ENCODE measurements around the gene TTYH3.

Gene TTYH3

GRCh38 chr7:2635148-2635668 lies 3.4 kb downstream of the TTYH3 start:
- DNase-seq (ENCODE audit: low read depth in 2 of 2): no peak

DNA sequence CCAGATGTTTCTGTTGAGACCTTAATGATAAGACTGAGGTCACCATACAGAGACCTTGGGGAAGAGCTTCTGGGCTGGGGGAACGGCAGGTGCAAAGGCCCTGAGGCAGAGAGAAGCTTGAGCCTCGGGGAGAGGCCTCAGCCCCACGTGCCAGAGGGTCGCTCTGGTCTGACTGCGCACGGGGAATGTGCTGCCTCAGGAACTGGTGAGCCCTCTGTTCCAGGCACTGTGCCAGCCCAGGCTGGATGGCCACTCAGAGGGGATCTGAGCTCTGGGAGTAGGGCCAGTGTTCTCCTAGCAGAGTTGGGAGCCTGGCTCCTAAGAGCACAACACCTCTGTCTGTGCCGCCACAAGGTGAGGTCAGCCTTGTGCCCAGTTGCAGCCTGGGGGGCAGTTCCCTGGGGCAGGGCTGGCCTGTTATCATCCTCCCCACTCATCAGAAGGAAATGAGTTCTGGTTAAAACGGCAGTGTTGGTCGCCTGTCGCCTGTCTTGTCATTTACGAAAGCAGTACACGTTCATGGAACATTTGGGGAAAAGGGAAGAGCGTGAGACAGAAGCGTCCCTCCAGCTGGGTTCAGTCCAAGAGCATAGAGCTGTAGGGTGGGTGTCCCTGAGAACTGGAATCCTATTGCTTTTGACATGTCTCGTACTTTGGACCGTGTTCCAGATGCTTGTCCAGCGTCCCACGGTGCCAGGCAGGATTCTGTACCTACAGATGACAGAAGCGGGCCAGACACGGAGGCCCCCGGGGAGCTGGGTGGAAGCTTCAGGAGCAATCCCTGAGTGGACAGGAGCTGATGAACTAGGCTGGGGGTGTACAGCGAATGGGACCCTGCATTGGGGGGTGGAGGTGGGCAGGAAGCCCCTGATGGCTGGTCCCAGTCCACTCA lies 4.3 kb downstream of the TTYH3 start:
- no peak for DNase-seq (ENCODE audit: low read depth in 2 of 2)

- no peak for DNase-seq (ENCODE audit: low read depth in 2 of 2)
These were observed 5.3 kb downstream of the TTYH3 start for GRCh38 chr7:2637066-2637471.

DNA sequence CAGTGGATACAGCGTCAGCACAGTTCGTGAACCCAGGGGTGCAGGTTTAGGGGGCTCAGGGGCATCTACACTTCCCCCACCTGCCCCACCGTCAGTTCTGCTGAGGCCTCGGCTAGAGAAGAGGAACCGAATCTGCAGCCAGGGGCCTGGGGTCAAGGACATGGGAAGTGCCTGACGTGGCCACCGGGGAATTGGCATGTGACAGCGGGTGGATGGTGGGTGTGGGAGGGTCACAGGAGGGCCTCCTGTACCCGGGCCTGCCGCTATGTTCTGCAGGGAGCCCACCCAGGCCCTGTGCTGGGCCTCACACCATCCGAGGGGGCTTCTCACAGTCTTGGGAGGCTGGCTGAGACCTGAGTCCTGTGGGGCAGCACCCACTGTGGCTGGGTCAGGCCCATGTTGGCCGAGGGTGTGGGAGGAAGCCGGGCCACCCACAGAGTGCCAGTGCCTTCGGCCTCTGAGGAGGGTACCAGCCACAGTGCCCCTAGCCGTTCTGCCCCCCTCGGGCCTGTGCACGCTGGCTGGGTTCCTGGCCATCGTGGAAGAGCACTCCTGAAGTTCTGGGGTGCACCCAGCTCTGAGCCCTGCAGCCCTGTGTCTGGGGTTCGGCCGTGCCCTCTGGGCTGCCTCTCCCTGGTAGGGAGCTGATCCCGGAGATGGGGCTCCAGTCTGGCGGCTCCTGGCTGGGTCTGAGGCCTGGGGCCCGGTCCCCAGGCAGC lies 5.9 kb downstream of the TTYH3 start:
- DNase-seq (ENCODE audit: low read depth in 2 of 2): no peak

DNA sequence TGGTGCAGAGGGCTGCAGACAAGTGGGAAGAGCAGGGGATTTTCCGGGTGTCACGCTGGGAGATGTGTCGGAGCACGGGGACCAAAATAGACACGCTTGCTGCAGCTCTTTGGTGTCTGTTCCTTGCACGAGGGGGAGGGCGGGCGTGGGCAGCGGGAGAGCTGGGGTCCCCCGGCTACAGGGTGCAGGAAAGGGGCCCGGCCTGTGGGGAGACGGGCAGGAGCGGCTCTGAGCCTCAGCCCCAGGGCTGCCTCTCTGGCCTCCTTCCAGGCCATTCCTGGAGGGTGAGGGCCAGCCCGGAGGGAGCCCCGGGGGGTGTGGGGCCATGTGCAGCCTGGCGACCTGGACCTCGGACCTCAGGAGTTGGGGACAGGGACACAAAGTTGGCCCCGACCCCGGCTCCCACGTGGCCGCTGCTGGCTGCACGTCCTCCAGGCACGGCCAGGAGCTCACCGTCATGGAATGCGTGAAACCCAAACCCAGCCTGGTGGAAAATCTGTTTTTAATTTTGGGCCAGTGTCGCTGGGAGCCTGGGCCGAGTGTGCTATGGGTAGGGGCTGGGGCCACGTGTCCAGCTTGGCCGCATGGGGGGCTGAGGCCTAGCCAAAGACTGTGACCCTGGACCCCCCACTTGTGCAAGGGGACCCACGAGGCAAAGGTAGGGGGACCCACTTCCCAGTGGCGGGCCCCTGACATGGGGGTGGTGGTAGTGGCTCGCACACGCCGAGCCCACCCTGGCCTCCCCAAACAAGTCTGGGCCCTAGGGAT lies 6.6 kb downstream of the TTYH3 start:
- no peak for DNase-seq (ENCODE audit: low read depth in 2 of 2)

DNA sequence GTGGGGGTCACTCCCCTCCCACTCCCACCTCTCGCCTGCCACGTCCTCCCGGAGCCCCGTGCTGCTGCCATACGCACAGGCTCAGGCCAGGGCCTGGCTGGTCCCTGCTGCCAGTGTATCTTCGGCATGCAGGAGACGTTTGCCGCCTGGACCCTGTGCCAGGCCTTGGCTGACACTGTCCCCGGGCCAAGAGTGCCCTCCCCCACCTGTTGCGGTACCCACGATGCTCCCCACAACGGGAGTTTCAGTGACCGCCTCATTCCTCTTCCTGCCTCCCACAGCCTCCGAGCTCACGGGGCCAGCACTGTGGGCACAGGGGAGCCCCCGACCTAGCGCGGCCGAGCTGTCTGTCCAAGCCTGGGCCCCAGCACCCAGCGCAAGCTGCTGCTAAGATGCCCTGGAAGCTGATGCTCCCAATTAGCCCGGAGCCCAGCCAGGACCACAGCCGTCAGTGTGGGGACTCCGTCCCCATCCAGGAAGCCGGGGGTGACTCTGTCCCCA lies 7.4 kb downstream of the TTYH3 start:
- no peak for DNase-seq (ENCODE audit: low read depth in 2 of 2)

GRCh38 chr7:2639695-2640481 lies 8.1 kb downstream of the TTYH3 start:
- no peak for DNase-seq (ENCODE audit: low read depth in 2 of 2)

- no peak for DNase-seq (ENCODE audit: low read depth in 2 of 2)
These were observed 8.7 kb downstream of the TTYH3 start for GRCh38 chr7:2640482-2640830.

GRCh38 chr7:2640846-2641316 lies 9.1 kb downstream of the TTYH3 start:
- no peak for DNase-seq (ENCODE audit: low read depth in 2 of 2)

GRCh38 chr7:2641406-2642393 lies 9.9 kb downstream of the TTYH3 start:
- DNase-seq (ENCODE audit: low read depth in 2 of 2): no peak

GRCh38 chr7:2643386-2644219 lies 11.8 kb downstream of the TTYH3 start:
- DNase-seq (ENCODE audit: low read depth in 2 of 2): no peak

GRCh38 chr7:2644220-2644561 lies 12.4 kb downstream of the TTYH3 start:
- DNase-seq (ENCODE audit: low read depth in 2 of 2): no peak

DNA sequence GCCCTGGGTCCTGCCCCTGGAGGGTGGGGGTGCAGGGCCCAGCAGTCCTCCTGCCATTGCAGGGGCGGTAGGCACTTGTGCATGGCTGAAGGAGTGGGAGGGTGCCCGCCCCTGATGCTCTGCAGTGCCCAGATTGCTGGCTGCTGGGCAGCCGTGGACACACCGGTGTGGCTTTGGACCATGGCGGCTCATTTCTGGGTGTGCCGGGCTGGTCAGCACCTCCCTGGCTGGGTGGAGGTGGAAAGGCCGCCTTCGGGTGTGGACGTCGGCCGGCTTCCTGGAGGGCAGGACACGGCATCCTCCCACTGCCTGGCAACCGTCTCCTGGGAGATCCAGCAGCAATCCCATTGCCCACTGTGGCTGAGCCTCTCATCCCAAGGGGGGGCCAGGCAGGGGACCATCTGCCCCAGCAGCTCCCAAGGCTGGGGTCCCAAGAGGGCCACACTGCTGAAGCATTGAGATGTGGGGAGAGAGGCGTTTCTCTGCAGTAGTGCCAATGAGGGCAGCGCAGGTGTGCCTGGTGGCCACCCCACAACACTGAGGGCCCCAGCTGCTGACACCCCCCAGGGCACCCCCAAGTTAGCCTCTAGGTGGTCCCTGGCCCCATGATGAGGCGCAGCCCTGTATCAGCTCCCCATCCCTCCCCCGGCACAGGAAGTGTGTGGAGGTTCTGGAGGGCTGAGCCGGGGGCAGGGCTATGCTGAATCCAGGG lies 12.9 kb downstream of the TTYH3 start:
- DNase-seq (ENCODE audit: low read depth in 2 of 2): no peak

DNA sequence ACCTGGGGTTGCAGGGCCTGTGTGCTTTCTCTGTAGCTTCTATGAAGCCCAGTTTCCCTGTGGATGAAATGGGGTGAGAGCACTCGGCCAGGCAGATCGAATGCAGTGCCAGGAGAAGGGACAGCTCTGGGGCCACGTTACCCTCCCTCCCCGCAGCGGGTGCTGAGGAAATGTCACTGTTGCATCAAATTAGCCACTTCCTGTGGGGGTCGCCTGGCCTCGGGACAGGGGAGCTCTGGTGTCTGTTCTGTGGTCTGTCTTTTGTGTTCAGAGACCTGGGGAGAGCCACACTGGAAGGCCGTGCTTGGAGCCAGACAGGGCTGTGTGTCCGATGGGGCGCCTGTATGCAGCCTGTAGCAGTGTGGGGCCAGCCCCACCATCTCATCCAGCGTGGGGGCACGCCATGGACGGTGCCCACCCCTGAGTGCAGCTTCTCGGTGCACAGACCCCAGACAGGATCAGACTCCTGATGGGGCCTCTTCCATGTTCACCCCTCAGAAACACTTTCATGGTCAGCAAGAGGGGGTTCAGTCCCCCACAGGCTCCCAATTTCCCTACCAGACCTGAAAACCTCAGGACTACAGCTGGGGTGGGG lies 13.6 kb downstream of the TTYH3 start:
- no peak for DNase-seq (ENCODE audit: low read depth in 2 of 2)

DNA sequence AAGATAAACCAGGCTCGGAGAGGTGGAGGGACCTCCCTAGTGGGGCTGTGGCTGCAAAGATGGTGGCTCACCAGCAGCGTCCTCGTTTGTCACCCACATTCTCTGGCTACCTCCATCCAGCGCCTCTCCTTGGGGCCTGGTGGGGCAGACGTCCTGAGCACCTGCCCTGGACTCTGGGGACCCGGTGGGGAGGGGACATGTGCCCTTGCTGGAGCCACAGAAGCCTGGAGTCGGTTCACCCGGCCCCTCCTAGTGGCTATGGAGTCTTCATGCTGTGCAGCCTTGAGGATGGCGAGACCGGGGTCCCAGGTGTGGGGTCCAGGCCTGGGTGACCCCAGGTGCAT lies 14.5 kb downstream of the TTYH3 start:
- DNase-seq (ENCODE audit: low read depth in 2 of 2): no peak

- no peak for DNase-seq (ENCODE audit: low read depth in 2 of 2)
These were observed 15.1 kb downstream of the TTYH3 start for GRCh38 chr7:2646680-2647571.

DNA sequence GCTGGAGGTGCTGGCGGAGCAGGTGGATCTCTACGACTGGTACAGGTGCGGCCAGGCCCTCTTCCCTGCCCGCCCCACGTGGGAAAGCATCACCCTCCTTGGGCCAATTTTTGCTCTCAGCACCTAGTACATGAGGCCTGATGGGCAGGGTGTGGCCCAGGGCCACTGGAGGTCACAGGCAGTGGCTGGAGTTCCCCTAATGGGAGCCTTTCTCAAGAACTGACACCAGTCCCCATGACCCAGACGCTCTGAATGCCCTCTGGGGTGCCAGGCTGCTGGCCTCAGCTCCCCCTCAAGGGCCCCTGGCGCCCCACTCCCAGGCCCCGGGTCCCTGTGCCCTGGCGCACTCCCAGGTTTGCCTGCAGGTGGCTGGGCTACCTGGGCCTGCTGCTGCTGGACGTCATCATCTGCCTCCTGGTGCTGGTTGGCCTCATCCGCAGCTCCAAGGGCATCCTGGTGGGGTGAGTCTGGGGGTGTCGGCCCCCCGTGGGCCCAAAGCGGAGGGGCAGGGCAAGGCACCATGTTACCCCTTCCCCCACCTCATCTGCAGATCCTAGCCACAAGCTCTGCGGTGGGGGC lies 15.9 kb downstream of the TTYH3 start:
- DNase-seq (ENCODE audit: low read depth in 2 of 2): no peak

Measured in stimulated activated CD4-positive, alpha-beta T cell treated with anti-CD3 and anti-CD28 coated beads, Interleukin-1b, Interleukin-23, amount 100 ng/mL, for 4 hours (primary cell).